Measurements from ENCODE around the gene PSENEN.

PSENEN gene

DNA sequence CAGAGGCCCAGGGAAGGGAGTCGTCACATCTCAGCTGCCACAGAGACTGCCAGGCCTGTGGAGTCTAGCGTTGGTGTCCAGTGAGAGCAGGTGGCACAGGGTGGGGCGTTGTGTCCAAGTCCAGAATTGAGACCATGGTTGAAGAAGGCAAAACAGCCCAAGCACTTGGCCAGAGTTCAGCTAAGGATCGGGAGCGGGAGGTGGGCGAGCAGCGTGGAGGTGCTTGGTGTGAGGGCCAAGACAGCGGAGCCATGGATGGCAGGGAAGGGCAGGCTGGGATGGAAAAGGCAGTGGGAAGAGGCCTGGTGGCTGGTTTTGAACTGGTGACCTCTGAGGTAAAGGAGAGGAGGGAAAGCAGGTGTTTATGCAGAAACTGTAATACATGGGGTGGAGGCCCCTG is 11.2 kb upstream of the PSENEN start:
- TF ChIP-seq SIN3A (IDR thresholded peaks at IDR 0.05; ENCODE audit: borderline replicate concordance, insufficient read depth, low read length): no peak
- no peak for TF ChIP-seq REST (IDR thresholded peaks at IDR 0.05; ENCODE audit: insufficient read depth in 1 of 2, low read depth in 2 of 2, low read length in 2 of 2)
- no peak for TF ChIP-seq TAF1 (IDR thresholded peaks at IDR 0.05; ENCODE audit: borderline replicate concordance, insufficient read depth, low read length)
- no peak for TF ChIP-seq POLR2AphosphoS5 (IDR thresholded peaks at IDR 0.05; ENCODE audit: low read depth, low read length)
- no peak for TF ChIP-seq FOXP2 (optimal IDR thresholded peaks at IDR 0.05; ENCODE audit: borderline replicate concordance, extremely low read depth, extremely low read length, insufficient read depth)

DNA sequence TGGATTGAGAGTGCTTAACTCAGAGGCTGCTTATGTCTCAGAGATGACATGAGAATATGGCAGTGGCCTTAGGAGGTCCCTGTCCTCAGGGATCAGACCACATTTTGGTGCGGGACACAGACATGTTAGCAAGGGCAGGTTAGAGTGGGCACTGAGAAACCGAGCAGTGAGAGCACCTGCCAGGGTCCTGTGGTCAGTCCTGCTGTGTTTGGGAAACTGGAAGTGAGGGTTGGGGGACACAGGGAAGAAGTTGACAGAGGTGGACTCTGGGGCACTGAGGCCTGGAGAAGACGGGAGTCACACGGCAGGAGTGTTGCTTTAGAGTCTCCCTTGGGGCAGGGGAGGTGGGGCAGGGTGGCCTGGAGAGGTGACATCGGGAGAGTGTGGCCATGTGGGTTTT is 10.6 kb upstream of the PSENEN start:
- TF ChIP-seq SIN3A (IDR thresholded peaks at IDR 0.05; ENCODE audit: borderline replicate concordance, insufficient read depth, low read length) (no peak), POLR2AphosphoS5 (IDR thresholded peaks at IDR 0.05; ENCODE audit: low read depth, low read length) (no peak), REST (IDR thresholded peaks at IDR 0.05; ENCODE audit: insufficient read depth in 1 of 2, low read depth in 2 of 2, low read length in 2 of 2) (no peak), FOXP2 (optimal IDR thresholded peaks at IDR 0.05; ENCODE audit: borderline replicate concordance, extremely low read depth, extremely low read length, insufficient read depth) (no peak), TAF1 (IDR thresholded peaks at IDR 0.05; ENCODE audit: borderline replicate concordance, insufficient read depth, low read length) (no peak)

DNA sequence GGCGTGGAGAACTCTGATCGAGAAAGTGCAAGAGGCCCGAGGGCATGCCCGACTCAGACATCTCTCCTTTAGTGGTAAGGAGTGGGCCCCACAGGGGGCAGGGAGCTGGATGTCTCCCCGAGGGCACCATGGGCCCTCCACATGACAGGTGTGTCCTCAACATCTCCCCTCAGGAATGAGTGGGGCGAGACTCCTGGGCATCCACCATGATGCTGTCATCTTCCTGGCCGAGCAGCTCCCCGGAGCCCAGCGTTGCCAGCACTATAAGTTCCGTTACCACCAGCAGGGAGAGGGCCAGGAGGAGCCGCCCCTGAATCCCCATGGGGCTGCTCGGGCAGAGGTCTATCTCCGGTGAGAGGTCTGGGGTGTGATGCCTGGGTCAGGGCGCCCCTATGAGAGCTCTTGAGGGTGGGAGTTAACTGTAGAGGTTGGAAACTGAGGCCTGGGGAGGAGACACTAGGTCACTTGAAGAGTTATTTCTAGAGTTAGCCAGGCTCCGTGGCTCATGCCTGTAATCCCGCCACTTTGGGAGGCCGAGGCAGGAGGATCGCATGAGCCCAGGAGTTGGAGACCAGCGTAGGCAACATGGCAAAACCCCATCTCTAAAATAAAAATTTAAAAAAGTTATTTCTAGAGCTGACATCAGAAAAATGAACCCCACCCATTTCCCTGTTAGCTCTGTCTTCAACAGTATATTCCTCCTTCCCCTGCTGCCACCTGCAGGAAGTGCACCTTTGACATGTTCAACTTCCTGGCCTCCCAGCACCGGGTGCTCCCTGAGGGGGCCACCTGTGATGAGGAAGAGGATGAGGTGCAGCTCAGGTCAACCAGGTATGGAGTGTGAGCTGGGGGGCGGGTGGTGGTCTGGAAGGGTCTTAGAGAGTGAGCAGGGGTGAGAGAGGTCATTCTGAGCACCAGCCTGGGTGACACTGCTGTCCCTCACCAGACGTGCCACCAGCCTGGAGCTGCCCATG is 8.3 kb upstream of the PSENEN start:
- TF ChIP-seq SIN3A (IDR thresholded peaks at IDR 0.05; ENCODE audit: borderline replicate concordance, insufficient read depth, low read length) (no peak), FOXP2 (optimal IDR thresholded peaks at IDR 0.05; ENCODE audit: borderline replicate concordance, extremely low read depth, extremely low read length, insufficient read depth) (no peak), POLR2AphosphoS5 (IDR thresholded peaks at IDR 0.05; ENCODE audit: low read depth, low read length) (0 out of 2 replicates have a peak, but pooled peaks have one; percentile 25)

- TF ChIP-seq SIN3A (IDR thresholded peaks at IDR 0.05; ENCODE audit: borderline replicate concordance, insufficient read depth, low read length) (no peak), REST (IDR thresholded peaks at IDR 0.05; ENCODE audit: insufficient read depth in 1 of 2, low read depth in 2 of 2, low read length in 2 of 2) (no peak), TAF1 (IDR thresholded peaks at IDR 0.05; ENCODE audit: borderline replicate concordance, insufficient read depth, low read length) (no peak), FOXP2 (optimal IDR thresholded peaks at IDR 0.05; ENCODE audit: borderline replicate concordance, extremely low read depth, extremely low read length, insufficient read depth) (no peak), POLR2AphosphoS5 (IDR thresholded peaks at IDR 0.05; ENCODE audit: low read depth, low read length) (no peak)
Measured at GRCh38 chr19:35738021-35738886, 7.2 kb upstream of the PSENEN start.

GRCh38 chr19:35738887-35739229 is 6.6 kb upstream of the PSENEN start:
- no peak for TF ChIP-seq SIN3A (IDR thresholded peaks at IDR 0.05; ENCODE audit: borderline replicate concordance, insufficient read depth, low read length)
